Right hindlimb (tissue), 1 donor: ENCODE results near the gene HNRNPD.
"Not testable (repeated sequence)": the region's sequence is repeated elsewhere in the genome, so short reads cannot be mapped to it uniquely, and the experiment has no call there.

Experiments
- DNase-seq: peaks from one replicate; pipeline ENCODE4 v3.0.0-alpha.2; 2018

HNRNPD gene

DNA sequence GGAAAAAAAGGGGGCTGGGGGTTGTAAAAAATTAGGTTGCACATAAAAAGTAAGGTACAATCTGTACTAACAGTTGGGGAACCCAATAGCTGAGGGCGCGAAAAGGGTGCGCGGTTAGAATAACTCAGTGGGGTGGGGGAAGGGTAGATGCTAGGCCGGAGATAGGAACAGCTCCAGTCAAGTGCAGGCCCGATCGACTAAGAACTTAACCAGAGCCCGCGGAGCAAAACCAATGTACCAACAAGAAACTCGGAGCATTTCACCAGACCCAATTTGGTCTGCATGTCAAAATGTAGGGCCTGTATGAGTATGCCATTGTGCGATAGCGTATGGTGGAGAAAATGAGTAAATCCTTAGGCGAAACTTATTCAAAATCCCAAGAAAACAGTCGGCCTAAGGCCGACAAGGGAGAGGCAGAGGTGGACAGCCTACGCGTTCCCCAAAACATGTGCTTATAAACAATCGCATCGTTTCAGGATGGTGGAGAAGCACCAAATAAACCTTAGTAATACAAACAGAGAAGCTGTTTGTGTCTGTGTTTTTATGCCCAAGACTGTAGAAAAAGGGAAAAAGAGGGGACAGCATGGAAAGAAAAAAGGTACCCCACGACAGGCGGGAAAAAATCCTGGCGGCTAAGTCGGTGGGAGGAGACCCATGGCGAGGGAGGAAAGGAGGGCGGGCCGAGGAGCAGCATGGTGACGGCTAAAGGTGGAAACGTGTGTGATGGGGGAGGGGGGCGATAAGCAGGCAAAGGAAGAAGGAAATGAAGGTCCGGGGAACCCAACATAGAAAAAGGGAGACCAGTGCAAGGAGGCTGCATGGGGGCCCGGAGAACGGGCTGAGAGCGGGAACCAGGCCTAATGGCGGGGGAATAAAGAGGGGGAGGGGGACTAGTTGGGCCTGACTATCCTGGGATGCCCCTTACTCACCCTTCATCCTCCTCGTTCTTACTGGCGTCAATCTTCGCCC is 990 bp downstream of the HNRNPD start:
- DNase-seq, result peak; percentile 87

DNA sequence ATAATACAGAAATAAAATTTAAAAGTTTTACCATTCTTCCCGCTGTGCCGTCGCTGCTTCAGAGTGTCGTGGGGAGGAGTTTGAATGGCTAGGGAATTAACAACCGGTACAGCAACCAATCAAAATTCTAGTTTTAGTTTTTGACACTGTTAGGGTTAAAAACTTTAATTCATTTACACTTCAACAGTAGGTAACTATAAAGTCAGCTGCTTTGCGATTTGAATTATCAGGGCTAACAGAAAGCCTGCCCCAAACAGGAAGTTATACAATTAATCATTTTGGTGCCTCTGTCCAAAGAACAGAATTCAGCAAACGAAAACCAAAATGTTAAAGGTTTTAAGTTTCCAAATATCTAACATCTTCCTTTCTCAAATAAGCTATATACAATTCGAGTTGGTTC is 2.3 kb downstream of the HNRNPD start:
- no peak for DNase-seq

DNA sequence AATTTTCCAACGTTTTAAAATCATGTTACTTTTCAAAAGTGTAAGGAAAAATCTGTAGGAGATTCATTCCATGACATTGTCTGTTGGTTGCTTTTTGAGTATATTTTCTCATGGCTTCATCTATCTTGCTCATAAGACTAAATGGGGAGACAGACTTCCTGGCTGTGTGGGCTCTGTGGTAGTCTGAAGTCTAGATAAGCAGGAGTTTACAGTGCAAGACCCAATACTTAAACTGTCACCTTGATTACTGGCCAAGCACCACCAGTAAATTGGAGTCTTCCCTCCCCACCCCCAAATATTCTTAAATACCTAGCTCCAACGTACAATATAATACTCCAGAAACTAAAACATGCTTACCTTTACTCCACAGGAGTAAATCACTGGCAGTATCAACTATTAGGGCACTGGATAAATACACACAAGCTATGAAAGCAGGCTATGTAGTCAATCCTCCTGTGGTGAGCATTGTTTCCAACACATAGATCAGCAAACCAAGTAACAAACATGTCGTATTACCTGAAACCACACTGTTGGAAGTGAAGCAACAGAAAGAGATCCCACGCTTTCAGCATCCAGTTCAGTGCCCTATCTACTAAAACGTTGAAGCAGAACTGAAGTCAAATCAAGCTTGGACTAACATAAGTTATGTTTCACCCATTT is 6.2 kb downstream of the HNRNPD start:
- DNase-seq, result no peak

DNA sequence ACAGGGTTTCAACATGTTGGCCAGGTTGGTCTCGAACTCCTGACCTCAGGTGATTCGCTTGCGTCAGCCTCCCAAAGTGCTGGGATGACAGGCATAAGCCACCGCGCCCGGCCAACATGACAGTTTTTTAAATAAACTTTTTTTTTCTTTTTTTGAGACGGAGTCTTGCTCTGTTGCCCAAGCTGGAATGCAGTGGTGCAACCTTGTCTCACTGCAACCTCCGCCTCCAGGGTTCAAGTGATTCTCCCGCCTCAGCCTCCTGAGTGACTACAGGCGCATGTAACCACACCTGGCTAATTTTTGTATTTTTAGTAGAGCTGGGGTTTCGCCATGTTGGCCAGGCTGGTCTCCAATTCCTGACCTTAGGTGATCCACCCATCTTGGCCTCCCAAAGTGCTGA is 7.4 kb downstream of the HNRNPD start:
- not testable (repeated sequence) for DNase-seq

DNA sequence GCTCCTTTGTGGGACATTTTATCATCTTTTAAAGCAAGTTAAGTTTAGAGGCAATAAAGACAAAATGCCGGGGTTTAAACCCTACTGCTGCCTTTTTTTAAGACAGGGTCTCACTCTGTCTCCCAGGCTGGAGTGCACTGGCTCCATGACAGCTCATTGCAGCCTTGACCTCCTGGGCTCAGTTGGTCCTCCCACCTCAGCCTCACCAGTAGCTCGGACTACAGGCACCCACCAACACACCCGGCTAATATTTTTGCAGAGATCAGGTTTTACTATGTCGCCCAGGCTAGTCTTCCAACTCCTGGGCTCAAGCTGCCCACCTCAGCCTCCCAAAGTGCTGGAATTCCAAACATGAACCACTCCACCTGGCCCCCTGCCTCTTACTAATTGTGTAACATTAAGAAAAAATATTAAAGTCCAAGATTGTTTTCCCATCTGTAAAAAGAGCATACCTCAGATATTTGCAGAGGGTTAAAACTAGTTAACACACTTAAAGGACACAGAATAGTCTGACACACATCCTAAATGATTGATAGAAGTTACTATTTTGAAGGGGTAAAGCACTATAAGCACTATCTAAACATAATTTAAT is 9.8 kb downstream of the HNRNPD start:
- no peak for DNase-seq

DNA sequence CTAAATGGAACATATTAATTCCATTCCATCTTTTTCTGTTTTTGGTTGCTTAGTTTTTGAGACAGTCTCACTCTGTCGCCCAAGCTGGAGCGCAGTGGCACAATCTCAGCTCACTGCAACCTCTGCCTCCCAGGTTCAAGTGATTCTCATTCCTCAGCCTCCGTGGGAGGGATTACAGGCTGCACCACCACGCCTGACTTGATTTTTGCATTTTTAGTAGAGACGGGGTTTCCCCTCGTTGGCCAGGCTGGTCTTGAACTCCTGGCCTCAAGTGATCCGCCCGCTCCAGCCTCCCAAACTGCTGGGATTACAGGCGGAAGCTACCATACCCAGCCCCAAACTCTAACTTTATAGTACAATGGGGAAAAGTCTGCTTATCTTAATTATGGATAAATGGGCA is 11.2 kb downstream of the HNRNPD start:
- no peak for DNase-seq

DNA sequence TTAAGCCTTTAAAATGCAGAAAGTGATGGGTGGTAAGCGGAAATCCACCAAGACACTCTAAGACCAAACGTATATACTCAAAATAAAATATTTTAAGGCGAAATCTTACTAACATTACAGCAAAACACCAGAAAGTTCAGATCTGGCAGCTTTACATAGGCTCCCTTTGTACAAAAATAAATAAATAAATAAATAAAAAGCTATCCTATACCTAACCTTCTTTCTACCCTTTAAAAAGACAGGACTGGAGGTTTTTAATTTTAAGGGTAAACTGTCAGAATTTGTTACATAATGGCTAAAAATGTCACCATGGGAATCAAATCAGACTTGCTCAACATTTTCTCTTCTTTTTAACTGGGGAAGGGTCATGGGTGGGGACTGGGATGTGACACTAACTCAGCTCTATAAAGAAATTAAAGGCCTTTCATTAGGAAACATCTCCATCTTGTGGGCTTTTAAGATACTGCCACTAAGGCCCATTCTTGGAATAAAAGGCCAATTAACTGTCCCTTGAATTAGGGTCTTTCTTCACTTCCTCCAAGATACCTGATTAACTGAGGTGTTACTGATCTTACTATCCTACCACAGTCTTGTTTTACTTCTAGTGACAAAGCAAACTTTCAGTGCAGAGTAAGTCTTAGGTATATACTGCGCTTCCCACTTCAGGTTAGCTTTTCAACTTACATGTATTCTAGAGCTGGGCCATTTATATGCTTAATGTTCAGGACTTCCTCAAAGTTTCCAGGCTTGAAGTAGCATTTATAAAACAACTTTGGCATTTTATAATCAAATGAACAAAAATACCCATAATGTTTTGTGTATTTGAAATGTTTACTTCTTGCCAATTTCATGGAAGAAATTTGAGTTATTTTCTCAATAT is 13.3 kb downstream of the HNRNPD start:
- DNase-seq, result no peak

DNA sequence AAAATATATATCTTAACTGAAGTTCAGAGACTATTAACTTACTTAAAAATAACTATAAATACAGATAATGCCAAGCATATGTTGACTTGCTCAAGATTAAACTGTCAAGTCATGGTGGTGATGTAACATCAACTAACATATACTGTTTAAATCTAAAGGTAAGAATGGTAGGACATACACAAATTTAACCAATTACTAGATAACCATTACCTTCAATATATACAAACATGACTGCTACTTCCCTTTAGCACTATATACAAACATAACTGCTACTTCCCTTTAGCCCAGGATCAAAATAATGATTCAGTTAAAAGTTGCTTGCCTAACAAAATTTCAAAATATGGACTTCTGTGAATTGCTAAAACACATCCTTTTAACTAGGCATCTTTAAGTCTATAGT is 14.9 kb downstream of the HNRNPD start:
- DNase-seq, result no peak

DNA sequence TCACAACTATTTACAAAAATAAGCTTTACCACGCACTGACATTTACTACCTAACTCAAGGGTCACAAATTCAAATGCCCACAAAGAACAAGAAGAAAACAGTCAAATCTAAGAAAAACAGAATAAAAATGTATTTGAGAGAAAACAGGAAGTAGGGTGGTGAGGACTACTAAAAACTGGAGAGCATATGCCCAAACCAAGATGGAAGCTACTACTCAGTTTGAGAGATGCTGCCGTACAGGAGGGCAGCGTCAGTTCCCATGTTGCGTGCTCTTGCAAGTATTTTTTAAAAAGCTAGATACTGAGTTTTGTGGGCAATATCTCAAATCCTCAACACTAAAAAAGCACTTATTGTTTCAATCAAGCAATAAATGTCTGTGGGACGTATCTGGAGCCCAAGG is 16.2 kb downstream of the HNRNPD start:
- DNase-seq, result no peak

DNA sequence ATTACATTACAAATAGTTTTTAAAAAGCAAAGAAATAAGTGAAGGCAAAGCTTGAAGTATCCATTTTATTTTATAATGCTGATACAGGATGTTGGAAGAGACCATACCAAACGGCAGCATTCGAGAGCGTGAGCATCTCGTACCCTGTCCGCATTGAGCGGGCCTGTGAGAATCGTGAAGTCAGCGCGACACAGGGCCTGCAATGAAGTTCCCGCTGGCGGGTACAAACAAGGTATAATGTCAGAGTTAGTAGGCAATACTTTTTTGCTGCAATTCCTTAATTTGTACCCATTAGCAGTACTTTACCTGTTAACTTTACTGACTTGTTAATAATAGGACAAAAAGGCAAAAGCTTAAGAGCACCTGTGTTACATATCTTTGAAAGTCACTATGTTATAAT is 19.0 kb downstream of the HNRNPD start:
- no peak for DNase-seq

DNA sequence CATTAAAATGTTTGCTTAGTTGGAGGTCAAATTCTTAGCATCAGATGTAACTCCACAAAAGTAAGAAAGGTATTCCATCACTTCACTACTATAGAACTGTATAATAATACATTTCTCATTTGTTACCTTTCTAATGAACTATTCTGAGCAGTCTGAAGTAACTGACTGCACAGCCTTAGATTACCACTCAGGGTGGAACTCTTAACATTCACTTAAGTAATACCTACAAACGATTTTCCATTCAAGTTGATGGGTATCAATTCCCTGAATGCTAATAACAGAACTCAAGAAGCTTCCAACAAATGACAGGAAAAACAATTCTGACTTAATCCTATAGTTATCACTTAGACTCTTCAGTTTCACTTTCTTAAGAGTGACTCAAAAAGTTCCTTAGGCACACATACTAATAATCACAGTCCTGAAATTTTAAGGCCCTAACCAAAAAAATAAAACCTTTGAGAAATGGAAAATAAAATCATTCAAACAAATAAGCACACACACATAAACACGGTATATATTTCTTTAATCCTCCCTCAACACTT is 20.9 kb downstream of the HNRNPD start:
- DNase-seq, result no peak

DNA sequence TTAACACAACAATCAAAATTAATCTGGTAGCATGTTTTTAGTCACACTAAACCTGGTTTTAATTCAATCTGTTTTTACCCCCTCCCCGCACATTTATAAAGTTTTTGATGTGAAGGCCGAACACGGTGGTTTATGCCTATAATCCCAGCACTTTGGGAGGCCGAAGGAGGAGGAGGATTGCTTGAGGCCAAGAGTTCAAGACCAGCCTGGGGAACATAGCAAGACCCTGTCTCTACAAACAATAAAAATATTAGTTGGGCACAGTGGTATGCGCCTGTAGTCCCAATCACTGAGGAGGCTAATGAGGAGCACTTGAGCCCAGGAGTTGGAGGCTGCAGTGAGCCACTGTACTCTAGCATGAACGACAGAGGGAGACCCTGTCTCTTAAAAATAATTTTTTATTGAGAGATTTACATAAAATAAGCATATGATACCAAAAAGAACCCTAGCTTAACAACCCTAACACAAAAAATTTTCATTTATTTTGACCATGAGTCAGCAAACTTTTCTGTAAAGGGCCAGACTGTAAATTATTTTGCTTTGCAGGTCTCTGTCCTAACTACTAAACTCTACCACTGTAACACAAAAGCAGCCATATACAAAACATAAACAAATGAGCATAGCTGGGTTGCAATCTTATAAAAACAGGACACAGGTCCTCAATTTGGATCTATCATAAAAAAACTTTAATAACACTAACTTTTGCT is 21.5 kb downstream of the HNRNPD start:
- no peak for DNase-seq

DNA sequence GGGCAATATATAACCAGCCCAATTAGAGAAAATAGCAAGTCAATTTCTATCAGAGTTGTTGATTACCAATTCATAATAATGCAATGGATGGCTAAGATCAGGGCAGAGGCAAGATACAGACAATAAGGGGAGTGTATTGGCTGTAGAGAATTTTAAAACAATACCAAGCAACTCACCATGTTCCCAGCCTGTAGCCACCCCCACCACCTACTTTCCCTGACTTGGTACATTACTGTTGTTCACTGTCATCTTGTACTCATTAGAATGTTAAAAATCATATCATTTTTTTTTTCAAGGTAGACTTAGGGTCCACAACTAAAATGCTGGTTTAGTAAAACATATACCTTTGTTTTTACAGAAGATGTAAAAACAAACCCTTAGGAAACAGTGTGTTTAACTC is 27.7 kb downstream of the HNRNPD start:
- no peak for DNase-seq

DNA sequence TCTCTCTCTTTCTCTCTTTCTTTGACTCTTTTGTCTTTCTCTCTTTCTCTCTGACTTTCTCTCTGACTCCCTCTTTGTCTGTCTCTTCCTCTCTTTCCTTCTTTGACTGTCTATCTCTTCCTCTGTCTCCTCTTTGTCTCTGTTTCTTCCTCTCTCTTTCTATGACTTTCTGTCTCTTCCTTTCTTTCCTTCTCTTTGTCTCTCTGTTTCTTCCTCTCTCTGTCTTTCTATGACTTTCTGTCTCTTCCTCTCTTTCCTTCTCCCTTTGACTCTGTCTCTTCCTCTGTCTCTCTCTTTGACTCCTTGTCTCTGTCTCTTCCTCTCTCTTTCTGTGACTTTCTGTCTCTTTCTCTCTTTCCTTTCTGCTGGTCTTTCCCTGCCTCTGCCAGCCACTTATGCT is 38.7 kb downstream of the HNRNPD start:
- DNase-seq, result no peak

DNA sequence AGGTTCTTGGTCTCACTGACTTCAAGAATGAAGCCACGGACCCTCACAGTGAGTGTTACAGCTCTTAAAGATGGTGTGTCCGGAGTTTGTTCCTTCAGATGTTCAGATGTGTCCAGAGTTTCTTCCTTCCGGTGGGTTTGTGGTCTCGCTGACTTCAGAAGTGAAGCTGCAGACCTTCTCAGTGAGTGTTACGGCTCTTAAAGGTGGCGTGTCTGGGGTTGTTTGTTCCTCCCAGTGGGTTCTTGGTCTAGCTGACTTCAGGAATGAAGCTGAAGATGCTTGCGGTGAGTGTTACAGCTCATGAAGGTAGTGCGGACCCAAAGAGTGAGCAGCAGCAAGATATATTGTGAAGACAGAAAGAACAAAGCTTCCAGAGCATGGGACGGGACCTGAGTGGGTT is 40.1 kb downstream of the HNRNPD start:
- DNase-seq, result not testable (repeated sequence)

DNA sequence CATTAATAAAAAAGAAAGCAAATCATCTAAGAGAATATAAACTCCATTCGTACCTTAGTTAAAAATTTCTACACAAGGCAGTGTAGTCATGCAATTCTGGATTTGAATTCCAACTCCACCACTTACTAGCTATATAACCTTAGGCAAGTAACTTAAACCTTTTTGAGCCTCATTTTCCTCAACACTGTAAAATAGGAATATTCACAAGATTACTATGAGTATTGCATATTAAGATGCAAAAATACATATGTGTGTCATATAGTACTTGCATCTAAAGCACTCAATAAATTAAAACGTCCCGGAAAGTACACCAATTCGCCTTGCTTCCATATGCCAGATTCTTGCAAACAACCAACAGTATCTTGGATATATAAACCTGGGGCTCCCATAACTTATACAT is 42.0 kb downstream of the HNRNPD start:
- DNase-seq, result no peak

DNA sequence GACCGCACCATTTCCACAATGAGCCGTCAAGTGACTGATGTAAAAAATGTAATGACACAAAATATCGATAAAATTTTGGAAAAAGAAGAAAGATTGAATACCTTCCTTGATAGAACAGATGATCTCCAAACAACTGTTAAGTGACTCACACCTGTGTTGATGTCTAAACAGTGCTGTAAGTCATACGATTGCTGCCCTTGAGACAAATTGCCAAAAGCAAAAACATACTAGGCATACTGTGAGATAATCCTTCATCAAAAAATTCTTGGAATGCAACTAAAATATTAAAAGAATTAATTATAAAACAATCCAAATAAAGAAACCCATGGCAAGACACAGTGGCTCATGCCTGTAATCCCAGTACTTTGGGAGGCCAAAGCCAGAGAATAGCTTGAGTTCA is 53.4 kb downstream of the HNRNPD start:
- DNase-seq, result no peak

DNA sequence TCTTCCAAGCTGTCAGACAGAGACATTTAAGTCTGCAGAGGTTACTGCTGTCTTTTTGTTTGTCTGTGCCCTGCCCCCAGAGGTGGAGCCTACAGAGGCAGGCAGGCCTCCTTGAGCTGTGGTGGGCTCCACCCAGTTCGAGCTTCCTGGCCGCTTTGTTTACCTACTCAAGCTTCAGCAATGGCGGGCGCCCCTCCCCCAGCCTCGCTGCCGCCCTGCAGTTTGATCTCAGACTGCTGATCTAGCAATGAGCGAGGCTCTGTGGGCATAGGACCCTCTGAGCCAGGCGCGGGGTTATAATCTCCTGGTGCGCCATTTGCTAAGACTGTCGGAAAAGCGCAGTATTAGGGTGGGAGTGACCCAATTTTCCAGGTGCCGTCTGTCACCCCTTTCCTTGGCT is 70.7 kb downstream of the HNRNPD start:
- DNase-seq, result not testable (repeated sequence)
